Suppressor macrophage treated with lipopolysaccharide for 4 hours (primary cell): ENCODE data around the gene HNRNPA1L2.
A peak's percentile ranks its signal among the peaks of the same experiment; 100 is the strongest.
"Not testable (repeated sequence)": the region's sequence is repeated elsewhere in the genome, so short reads cannot be mapped to it uniquely, and the experiment has no call there.

Experiments
- DNase-seq: peaks from one replicate; pipeline ENCODE4 v3.0.0-alpha.2; 2020

Gene HNRNPA1L2

DNA sequence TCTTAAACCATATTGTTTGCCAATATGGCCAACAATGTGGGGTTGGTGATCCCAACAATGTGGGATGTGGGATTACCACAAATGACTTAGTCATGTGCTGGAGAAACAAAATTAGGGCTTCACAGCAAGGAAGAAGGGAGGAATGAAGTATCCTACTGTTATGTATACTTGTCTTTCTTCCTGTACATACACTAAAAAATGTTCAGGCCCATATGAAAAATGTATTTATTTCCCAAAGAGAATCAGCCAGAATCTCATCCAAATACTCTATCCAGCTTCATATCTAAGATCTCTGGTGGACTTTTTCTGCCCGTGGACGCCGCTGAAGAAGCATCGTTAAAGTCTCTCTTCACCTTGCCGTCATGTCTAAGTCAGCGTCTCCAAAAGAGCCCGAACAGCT lies at the start of gene HNRNPA1L2:
HNRNPA1L2 (plus strand) TSS at position 301 of the 400 bp plus-strand sequence; CDS start at position 363, 62 bp downstream.
- no peak for DNase-seq

DNA sequence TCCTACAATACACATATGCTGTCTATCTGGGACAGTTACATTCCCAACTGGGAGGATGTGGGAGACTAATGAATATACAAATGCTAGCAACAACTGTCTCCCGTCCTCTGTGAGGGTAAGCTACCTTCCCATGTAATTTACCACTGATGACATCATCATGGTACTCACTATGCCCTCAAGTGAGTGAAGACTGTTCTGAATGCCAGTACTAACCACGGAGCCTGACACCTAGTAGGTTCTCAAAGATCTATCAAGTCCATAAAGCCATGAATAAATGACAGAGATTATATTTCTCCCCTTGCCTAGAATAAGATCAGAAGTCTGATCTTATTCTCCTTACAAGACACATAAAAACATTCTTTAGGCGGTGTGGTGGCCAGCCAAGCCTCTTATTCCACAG lies 49.1 kb upstream of the HNRNPA1L2 start:
- DNase-seq = not testable (repeated sequence)

DNA sequence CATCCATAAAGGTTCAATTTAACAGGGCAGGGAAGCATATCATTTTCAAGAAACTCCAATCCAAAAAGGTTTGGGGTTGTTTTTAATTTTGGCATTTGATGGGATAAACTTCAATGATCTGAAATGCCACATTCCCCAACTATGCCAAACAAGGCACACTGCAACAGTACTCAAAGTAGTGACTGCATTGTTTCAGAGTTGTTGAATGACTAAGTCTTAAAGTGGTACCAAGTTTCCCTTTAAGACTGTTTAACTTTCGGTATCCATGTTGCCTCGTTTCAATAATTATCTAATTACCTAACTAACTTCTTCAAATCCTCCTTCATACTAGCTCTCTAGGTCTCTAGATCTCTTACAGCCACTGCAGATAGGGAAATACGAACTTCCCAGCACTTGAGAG lies 48.4 kb upstream of the HNRNPA1L2 start:
- DNase-seq = not testable (repeated sequence)

DNA sequence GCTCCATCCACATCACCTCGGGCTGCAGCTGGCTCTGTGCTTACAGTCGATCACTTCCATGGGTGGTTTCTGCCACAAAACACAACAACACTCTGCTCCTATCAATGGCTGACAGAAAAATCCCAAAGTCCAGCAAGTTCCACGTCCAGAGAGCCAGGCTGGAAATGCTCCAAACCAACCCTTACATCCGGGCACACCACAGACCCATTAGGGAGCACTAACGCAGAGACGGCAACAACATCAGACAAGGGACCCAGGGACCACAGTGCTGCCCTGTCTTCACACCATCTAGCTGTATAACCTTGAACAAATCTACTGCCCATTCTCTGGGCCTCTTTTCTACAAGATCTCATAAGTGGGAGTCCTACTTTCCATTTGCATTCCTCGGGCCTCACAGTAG lies 47.9 kb upstream of the HNRNPA1L2 start:
- DNase-seq = not testable (repeated sequence)

DNA sequence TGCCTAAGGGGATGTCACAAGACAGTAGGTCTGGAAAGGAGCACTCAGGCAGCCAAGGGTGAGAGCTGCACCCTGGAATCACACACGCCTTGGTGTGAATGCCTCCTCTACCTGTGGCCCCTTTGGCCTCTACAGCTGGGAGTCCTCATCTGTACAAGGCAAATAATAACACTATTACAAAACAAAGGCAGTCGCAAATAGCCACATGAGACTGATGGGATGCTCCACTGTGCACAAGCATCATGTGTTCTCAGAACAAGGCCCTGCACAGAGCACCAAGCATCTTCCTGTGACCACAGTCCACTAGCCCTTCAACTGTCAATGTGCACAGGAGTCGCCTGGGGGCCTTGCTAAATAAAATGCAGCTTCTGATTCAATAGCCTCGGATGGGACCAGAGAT lies 44.6 kb upstream of the HNRNPA1L2 start:
- no peak for DNase-seq

DNA sequence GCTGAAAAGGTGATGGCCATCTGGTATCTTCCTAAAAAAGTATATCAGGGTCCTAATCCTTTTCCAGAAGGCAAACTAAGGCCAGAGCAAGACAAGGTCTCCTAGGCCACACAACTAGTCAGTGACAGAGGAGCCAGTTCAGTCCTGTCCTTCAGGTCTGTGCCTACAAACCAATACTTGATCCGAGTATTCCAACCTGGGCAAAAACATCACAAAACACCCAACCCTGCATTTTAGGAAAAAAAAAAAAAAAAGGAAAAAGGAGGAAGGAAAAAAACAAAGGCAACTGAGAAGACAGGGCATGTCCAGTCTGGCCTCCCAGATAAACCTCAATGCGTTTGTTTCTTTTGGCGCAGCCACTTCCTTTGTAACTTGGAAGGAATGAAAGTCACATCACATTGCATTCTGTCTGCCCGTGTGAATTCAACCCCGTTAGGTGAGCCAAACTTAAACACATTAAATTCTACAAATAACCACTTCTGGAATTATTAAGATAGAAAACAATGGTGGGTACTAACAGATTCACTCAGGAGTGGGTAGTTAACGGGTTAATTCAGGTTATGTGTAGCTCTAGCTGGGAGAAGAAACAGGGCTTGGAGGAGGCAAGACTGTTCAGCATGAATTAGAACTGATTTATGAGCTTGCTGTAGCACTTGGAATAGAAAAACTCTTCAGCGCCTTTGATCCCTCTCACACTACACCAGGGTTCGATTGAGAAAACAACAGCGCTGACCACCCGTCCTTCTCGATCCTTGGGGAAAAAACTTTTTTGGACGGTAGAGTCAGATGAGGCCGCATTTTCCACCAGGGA lies 43.0 kb upstream of the HNRNPA1L2 start:
- DNase-seq = no peak

DNA sequence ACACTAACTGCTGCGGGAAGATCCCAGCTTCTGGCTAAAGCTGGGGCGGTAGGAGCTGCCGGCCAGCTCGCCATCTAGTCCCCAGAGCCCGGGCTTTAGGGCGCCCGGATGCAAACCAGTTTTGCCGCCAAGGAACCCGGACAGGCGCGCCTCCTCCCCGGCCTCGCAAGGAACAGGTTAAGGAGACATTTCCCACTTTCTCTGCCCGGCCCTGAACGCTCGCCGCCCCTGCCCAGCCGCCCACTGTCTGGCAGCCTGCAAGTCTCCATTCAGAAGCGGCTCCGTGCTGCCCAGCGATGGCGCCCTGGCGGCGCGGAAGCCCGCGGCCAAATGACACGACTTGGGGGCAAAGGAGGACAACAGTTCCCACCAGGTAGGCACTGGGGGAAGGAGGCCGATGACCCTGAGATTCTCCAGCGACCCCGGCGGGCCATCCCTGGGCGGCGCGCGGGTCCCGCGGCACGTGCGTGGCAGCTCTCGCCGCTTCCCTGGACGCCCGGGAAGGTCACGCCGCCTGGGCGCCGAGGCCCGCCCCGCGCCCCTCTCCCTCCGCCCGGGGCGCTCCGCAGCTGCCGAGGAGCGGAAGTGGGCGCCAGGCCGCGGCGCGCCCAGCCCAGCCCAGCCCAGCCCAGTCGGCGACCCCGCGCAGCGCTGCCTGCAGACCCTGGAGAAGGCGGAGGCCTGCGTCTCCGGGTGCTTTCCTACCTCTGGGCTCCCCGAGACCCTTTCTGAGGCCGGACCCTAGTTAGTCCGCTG lies 42.2 kb upstream of the HNRNPA1L2 start:
- DNase-seq = no peak

DNA sequence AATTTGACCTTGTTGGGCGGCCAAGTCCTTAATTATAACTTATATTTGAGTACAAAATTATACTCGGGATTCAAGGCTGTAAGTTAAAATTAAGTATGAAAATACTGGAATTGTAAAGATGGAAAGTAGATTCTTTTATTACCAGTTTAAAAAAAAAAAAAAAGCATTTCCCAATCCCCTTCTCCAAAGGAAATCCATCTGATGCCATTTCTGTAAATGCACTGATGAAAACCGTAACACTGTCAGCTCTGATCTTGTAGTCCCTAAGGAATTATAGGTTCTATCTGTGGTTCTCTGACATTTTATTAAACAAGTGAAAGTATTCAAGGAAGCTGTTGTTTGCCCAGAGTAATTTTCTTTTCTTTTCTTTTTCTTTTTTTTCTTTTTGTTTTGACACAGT lies 41.6 kb upstream of the HNRNPA1L2 start:
- DNase-seq = no peak

DNA sequence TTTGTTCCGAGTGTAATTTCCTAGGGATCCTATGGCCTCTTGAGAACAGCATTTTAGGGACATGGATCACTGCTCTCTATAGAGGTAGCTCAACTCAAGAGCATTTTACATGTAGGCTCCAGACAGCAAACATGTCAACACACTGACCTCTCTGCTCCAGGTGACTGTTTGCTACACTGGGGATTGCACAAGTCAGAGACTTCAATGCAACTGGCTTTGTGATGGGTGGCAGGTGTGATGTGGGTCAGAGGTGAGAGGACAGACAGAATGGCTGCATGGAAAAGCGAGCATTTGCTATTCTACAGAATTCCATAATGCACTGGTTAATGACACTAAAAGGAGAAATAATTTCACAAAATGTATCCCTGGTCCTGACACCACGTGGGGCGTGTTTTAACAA lies 38.9 kb upstream of the HNRNPA1L2 start:
- not testable (repeated sequence) for DNase-seq

DNA sequence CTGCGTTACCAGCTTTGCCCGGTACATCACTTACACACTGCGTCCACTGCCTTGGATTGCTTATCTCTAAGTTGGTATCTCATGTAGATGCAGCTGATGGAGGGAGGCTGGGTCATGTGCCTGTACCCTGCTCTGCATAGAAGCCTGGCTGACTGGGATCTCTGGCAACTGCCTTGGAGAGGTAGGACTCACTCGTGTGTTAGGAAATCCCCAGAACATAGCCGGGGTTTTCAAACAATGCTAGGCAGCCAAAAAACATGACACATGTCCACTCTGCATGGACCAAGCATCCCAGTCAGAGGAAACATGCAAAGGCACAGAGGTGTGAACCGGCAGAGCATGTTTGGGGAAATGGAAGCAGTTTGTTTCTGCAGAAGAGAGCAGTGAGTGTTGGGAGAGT lies 36.1 kb upstream of the HNRNPA1L2 start:
- DNase-seq = not testable (repeated sequence)

DNA sequence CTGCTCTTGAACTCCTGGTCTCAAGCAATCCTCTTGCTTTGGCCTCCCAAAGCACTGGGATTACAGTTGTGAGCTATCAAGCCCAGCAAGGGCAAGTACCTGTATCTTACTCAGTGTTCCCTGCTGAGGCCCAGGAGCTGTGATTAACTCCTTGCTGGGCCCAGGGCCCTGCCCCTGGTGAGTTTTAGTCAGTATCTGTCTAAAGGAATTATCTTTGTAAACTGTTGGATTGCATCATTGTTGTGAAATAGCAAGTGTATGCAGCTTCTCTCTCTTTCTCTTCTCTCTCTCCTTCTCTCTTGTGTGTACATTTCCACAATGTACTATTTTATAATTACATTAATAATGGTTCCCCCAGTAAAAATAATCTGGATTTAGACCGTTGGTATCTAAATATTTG lies 35.4 kb upstream of the HNRNPA1L2 start:
- DNase-seq = not testable (repeated sequence)

DNA sequence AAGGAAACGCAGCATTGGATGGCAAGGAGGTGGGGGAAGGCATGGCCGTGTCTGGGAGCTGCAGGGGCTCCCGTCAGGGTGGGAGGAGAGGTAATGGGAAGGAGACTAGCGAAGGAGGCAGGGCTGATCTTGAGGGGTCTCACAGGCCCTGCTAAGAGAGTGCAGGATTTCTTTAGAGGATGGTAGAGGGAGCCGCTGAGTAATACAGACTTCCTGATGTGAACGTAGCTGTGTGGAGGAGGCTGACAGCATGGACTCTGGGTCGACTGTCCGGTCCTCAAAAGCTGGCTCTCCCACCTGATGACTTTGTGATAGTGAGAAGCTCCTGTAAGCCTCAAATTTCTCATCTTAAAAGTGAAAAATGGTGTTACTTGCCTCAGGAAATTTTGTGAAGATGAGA lies 34.0 kb upstream of the HNRNPA1L2 start:
- DNase-seq = not testable (repeated sequence)

DNA sequence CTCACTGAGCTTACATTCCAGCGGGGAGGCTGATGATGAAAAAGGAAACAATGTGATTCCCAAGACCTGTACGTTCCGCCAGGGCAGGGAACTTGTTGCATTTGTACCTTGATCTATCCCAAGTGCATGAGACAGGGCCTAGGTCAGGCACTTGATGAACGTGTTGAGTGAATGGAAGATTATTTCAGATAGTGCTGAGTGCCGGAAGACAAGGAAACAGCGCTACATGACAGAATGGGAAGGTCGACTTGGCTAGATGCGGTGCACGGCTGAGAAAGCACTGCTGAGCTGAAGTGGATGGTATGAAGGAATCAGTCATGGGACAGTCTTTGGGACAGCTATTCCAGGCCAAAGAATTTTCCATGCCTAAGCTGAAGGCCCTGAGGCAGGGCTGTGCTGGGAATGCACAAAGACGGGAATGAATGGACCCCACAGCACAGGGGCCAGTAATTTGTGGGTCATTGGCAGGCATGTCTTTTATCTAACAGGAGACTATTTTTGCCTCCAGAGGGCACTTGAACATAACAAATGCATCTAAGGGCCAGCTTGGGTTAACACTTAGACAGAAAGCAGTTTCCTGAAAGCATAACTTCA lies 33.1 kb upstream of the HNRNPA1L2 start:
- peak; percentile 40 for DNase-seq

DNA sequence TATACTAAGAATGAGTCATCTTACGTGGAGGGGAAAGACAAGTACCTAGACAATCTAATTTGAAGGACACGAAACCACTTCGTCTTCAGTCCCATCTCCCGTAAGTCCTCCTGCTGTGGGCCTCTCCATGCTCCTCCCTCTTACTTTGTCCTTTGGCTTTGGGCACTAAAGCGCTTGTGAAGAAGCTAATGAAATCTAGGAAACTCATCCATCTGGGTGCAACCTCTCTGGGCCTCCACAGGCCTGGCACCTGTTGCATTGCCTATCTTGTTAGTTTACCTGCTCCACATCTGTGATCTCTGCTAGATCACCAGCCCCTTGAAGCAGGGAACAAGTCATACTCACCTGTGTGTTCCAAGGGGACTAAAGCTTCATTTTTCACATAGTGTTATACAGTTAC lies 32.1 kb upstream of the HNRNPA1L2 start:
- DNase-seq = not testable (repeated sequence)

DNA sequence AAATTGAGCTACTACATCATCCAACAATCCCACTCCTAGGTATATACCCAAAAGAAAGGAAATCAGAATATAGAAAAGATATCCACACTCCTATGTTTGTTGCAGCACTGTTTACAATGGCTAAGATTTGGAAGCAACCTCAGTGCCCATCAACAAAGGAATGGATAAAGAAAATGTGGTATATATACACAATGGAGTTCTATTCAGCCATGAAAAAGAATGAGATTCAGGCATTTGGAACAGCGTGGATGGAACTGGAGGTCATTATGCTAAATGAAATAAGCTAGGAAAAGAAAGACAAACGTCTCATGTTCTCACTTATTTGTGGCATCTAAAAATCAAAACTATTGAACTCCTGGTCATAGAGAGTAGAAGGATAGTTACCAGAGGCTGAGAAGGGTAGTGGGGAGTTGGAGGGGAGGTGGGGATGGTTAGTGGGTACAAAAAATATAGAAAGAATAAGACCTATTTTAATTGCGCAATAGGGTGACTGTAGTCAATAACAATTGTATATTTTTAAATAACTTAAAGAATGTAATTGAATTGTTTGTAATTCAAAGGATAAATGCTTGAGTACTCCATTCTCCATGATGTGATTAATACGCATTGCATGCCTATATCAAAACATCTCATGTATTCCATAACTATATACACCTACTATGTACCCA lies 27.0 kb upstream of the HNRNPA1L2 start:
- no peak for DNase-seq

DNA sequence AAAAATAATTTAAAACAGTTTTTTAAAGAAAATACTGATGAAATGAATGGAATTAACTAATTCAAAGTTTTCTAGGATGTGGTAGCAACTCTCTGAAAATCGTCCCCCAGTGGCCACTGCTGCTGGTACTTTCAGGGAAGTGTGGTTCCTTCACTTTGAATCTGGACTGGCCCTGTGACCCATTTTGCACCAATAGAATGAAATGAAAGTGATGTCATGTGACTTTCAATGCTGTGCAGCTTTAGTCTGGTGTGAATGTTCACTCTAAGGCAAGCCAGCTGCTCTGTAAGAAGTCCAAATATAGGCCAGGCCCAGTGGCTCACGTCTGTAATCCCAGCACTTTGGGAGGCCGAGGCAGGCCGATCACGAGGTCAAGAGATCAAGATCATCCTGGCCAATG lies 26.4 kb upstream of the HNRNPA1L2 start:
- DNase-seq = no peak

DNA sequence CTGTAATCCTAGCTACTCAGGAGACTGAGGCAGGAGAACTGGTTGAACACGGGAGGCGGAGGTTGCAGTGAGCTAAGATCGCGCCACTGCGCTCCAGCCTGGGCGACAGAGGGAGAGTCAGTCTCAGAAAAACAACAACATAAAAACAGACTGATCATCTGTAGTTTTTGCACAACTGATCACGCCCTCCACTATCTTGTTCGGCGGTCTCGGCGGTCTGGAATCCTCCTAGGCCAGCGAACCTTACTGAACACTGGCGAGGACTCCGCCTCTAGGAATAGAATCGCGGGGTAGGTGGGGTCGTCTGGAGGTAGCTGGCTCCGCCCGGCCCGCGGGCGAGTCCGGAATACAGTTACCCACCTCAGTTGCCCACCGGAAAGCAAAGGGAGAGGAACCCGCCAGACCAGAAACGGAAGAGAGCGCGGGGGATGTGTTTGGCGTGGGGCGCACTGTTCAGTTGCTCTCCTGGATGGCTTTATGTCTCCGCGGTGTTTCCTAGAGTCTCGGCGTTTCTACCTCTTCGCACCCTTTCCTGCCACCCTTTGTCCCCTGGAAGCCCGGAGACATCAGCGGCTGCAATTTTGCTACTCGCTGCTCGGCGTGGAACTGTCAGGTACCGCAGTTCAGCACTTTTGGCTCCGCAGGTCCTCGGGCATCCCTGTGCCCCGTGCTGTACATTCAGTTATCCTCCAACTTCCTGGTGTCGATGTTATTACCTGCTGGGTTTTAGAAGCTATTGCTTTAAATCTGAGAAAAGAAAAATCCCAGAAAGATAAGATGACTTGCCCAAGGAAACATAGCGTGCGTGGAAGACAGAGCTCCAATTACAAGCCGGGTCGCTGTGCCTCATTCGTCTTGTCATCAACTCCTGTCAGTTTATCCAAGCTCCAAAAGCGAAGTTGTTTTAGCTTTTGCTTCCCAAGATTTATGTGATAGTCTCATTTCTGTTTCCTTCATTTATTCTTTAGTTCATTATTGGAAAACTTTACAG lies 24.9 kb upstream of the HNRNPA1L2 start:
- DNase-seq = peak; percentile 73

DNA sequence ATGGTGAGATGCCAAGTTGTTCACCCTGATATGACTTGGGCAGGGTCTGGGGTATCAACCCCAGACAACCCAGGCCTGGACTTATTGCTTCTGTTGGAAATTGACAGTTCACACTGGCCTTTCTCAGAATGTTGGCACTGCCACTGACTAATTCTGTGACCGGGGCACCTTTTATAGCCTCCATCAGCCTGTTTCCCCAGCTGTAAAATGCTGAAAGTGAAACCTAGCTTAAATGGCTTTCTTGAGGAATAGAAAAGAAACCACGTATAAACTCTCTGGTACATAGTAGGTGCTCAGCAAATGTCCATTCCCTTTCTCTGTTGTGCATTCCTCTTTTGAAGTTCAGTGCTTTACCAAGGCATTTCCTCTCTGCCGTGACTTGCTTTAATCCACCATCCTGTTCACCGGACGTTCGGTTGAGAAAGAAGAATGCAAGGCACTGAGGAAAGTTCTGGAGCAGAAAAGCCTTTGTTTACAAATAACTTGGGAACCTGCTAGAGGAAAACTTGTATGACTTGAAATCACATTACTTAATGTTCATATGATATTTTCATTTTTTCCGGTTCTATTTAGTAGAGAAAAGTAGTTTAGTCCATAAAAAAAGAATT lies 11.0 kb upstream of the HNRNPA1L2 start:
- not testable (repeated sequence) for DNase-seq

DNA sequence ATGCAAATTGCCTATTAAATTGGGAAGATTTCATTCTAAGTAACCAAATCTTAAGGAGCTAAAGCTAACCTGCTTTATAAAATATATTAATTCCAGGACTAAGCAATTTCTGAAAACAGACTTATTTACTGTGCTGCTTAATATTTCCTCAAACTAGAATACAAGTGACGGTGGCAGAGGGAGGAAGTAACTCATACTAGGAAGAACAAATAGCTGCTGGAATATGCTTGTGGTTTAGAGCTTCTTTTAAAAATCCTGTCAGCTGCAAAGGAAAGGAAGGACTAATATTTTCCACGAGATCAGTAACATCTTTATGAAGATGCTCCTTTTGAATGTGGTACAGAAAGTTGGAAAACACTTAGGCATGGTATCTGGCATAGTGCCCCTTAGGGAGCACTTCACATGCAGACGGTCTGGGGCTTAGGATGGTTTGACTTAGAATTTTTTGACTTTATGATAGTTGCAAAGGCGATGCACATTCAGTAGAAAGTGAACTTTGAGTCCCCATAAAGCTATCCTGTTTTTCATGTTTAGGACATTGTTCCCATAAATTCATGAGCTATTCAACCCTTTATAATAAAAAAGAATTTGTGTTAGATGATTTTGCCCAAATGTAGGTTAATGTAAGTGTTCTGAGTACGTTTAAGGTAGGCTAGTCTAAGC lies 3.4 kb upstream of the HNRNPA1L2 start:
- peak; percentile 13 for DNase-seq

DNA sequence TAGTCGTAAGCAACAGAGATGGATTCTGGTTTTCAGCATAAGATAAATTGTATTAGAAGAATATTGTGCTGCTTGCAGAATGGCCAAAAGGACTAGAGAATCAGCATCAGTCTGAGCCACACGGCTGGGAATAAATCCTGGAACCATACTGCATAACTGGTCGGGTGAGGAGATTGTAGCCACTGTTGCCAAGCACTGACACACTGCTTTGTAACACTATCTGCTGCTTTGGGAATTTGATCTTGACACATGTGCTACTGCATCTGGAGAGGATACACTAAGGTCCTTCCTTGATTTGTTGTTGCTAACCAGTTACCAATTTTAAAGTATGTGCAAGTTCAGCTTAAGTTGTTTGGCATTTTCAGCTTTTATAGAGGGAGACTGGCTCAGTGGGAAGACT lies 1.9 kb downstream of the HNRNPA1L2 start:
- no peak for DNase-seq

DNA sequence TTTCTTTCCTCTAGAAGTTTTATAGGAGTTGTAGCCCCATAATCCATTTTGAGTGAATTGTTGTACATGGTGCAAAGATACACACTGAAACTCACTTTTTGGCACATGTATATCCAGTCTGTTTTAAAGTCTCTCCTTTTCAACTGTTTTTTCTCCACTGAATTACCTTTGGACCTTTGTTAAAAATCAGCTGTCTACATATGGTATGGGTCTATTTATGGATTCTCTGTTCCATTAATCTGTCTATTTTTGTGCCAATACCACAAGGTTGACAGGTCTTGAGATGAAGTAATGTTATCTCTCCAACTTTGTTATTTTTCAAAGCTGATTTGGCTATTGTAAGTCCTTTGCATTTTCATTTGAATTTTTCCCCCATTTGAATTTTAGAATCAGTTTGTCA lies 4.7 kb downstream of the HNRNPA1L2 start:
- no peak for DNase-seq
